GM19468 (cell line): ENCODE measurements around the gene SYK.

ENCODE experiments used
- ATAC-seq: cut with Tn5 transposase; IDR thresholded peaks from one replicate; pipeline ENCODE4 v1.9.1; 2021; ENCODE audit warnings: mild to moderate bottlenecking, moderate library complexity, moderate number of reproducible peaks; ENCODE audit not compliant: unreplicated experiment; ENCODE audit errors: extremely low read depth

Gene SYK

DNA sequence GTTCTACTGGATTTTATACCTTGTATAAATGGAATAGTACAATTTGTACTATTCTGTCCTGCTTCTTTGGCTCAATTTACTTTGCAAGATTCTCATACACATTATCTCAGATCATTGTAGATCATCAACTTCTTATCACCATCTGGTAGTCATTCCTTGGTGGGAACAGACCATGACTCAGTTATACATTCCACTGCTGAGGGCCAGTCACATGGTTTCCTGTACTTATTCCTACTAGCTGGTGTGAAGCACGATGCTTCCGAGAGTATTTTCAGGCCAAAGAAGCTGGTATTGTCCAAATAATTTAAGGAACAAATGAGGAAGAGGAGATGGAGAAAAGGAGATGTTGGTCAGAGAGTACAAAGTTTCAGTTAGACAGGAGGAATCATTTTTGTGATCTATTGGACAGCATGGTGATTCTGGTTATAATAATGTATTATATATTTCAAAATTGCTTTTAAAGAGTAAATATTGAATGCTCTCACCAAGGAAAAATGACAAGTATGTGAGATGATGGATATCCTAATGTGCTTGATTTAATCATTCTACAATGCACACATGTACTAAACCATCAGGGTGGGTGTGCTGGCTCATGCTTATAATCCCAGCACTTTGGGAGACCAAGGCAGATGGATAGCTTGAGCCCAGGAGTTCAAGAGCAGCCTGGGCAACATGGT is 124.1 kb downstream of the SYK start:
- no peak for ATAC-seq

DNA sequence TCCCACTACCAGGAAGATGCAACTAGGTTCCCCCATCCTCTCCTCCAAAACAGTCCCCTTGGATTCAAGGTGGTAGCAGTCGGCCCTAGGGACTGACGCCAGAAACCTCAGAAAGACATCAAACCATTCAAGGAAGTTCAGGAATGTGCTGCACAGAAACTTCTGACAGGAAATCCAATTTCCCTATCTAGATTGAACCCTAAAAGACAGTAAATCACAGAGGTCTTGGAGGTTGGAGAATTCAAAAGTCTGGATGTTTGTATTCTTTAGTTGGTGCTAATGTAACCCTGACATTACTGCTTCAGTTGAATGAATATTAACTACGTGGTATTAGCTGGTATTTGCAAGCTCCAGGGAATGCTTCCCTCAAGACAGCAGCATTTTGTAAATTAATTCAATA is 125.3 kb downstream of the SYK start:
- no peak for ATAC-seq

DNA sequence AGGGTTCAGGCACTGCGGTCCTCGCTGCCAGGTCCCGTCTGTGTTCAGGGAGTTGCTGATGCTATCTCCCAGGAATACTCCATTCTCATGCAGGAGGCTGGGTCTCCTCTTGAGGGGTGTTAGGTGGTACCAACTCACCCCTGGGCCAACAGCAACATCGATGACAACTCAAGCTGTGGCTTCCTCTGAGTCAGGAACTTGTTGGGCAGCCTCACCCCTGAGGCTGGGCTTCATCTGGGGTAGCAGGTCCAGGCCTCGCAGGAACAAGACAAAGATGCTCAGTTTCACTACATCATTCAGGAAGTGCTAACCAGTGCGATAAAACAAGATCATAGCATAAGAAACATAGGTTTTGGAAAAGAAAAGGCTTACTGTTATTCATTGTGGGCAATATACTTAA is 125.9 kb downstream of the SYK start:
- no peak for ATAC-seq

DNA sequence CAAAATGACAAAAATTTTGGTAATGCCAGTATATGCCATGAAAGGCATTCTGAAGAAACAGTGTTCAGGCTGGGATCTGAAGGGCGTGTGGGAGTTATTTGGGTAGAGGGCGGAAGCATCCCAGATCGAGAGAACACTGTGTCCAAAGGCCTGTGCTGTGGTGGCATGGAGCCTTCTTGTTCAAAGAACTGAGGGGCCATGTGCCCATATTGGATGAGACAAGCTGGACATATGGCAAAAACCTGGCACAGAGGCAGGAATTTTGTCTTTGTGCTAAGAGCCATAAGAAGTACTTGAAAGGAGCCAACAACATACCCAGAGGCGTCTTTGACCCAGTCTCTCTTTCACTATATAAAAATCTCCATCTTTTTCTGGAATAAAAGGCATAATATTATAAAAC is 128.0 kb downstream of the SYK start:
- ATAC-seq, result no peak

DNA sequence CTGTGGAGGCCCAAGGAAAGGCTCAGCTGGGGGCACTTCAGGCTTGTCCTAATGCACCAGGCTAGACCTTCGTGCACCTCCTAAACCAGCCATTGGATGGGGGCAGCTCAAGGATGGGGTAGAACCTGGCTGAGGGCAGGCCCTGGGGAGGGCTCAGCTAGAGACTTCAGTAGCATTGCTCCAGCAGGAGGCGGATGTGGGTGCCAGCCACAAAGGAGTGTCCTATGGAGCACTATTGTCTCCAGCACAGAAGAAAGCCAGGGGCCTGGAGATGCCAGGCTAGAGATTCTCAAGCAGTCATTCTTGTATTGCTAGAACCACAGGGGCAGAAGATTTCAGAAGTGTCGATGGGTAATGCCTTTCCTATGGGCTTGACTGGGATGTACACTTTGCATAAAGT is 131.8 kb downstream of the SYK start:
- ATAC-seq, result no peak

DNA sequence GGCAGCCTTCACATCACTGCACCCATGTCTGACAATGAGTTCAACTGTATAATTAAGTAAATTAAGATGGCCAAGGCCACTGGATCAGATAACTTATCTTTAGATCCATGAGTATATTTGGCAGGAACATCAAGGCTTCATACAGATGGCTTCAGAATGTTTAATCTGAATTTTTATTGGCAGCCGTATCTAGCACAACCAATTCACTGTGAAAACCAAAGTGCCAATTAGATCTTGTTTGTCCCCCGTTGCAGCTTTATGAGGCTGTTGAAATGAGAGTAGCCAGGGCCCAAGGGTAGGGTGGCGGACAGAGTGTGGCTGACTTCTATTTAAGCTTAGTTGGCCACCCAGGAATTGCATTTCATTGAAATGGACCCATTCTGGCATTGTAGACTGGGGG is 137.7 kb downstream of the SYK start:
- ATAC-seq, result no peak

DNA sequence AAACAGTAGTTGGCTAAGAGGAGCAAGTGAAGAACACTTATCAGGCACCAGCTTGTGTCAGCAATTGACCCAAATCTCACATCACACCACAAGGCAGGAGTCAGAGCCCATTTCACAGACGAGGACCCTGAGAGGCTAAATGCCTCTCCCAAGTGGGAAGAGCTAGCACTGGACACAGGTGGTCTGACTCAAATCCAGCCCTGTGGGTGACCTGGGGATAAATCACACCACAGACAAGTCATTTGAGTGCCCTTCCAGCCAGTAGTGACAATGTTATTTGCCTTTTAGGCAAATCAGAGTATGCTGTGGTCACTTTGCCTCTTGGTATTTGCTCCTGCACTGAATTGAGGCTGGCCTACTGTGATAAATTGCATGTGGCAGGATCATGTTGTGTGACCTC is 138.7 kb downstream of the SYK start:
- no peak for ATAC-seq

DNA sequence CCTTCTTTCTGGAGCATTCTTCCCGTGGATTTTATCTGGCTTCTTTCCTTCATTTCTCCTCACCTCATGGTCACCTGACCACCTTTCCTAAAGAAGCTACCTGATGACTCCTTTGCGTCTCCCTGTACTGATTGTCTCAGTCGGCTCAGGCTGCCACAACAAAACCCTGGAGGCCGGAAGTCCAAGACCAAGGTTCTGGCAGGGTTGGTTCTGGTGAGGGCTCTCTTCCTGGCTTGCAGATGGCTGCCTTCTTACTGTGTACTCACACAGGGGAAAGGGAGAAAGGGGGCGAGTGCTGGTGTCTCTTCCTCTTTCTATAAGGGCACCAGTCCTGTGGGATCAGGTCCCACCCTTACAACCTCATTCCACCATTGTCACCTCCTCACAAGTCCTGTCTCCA is 140.0 kb downstream of the SYK start:
- ATAC-seq, result no peak

DNA sequence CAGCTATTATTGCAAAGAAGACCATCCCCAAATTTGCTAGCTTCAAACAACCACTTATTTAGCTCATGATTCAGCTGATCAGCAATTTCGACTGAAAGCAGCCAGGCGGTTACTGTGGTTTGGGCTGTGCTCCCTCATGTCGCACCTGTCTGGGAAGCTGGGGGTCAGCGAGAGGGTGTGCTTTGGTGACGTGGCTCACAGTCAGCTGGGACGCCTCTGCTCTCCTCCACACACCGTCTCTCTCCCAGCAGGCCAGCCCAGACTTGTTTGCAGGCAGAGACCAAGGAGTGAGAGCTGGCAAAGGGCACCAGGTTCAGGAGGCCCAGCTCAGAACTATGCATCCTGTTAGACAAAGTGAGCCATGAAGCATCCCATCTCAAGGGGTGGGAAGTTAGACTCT is 140.9 kb downstream of the SYK start:
- ATAC-seq, result no peak

DNA sequence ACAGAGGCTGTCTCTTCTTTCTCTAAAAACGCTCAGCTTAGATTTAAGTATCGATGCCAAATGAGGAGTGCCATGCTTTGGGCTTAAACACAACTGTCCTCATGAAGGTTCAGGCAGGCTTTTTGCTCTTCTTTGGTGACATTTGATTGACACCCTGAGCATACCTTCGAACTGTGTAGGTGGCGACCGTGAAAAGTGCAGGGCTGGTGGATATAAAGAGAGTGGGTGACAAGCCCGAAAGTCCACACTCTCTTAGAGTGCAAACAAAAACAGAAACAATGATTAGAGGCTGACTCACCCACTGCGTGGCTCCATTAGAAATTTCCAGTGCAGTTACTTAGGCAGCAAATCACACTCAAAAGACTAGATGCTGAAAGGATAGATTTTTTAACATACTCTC is 141.7 kb downstream of the SYK start:
- no peak for ATAC-seq

DNA sequence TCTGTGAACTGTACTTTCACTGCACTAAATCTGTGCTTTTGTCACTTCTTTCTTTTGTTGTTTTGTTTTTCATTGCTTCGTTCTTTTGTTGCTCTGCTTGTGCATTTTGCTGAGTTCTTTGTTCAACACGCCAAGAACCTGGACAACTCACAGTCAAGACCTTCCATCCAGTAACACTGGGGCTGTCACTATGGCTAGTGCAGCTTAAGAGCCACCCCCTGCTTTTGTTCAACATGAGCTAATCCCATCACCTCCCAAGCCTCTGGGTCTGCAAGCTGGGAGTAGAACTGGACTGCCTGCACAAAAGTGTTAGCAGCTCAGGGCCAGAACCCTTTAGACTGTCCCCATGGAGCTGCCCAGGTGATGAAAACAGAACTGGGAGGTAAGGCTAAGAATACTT is 143.7 kb downstream of the SYK start:
- no peak for ATAC-seq

DNA sequence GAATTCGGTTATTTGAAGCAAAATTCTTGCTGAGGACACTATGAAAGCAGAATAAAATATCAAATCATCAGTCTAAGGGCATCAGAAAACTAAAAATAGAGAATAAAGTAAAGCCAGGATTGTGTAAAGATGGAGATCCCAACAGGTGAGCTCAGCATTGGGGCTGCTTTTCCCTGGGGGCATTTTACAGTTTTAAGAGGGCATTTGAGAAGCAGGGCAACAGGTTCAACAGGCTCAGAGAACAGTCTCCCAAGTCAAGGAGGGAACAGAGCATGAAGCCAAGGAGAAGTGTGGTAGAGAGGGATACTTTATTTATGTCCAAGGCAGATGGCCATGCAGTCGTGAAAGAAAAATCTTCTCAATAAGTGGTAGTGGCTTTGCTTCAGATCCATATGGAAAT is 145.4 kb downstream of the SYK start:
- no peak for ATAC-seq
